Uterus (tissue), 2 donors: ENCODE results near the gene DNAH17.

Source experiments
- POLR2A ChIP-seq, 2 donors: fragments of 450-650 bp; IDR thresholded peaks; one replicate each; pipeline ENCODE4 v1.6.1; 2016; ENCODE audit warnings: antibody characterized with exemption in 2 of 2, mild to moderate bottlenecking in 1 of 2, moderate library complexity in 1 of 2
- TF ChIP-seq, protein P1 (sequence below), 4 experiments: fragments of 200-600 bp in 2 of 4; fragments of 450-650 bp in 2 of 4; sonication (generic) in 2 of 4; IDR thresholded peaks; one replicate each; pipeline ENCODE4 v1.5.1; 2016 to 2019; ENCODE audit warnings: antibody characterized with exemption in 4 of 4, mild to moderate bottlenecking in 2 of 4, moderate library complexity in 1 of 4

DNA sequence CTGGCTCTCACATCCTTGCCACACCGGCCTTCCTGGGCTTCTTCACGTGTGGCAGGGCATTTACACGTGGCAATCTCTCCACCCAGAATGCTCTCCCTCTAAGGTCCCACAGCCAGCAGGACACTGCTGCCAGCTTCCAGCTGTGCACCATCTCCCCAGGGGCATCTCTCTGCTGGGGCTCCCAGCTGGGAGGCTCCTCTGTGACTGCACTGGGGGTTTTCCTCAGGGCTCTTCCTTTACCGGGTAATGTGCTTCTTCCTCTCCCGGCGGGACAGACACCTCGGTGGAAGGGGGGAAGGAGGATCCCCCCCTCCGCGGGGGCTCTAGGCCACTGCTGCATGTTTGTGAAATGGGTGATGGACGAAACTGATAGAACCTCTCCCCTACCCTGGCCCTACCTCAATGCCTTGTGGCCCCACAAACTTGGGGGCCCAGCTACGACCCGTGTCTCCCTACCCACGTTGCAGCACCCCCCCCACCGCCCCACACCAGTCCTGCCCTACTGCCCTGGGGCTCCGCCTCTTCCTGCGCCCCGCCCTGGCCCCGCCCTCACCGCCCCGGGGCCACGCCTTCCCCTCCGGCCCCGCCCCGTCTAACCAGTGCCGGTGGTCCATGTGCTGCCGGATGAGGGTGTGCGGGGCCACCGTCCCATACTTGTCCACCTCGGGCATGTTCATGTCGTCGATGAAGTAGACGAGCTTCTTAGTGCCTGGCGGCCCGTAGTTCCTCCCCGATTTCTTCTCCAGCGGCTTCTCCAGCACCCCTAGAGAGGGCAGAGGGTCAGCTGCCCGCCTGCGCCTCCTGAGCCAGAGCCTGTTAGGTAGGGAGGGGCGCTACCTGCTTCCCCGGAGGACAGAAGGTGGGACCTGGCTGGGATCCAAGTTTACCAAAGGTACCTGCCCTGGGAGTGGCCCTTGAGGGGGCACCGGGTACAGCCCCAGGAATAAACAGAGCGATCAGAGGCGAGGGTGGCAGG, 92.6 kb downstream of the DNAH17 start:
- no peak for TF ChIP-seq POLR2A (IDR thresholded peaks at IDR 0.05)
- TF ChIP-seq, protein P1, sequence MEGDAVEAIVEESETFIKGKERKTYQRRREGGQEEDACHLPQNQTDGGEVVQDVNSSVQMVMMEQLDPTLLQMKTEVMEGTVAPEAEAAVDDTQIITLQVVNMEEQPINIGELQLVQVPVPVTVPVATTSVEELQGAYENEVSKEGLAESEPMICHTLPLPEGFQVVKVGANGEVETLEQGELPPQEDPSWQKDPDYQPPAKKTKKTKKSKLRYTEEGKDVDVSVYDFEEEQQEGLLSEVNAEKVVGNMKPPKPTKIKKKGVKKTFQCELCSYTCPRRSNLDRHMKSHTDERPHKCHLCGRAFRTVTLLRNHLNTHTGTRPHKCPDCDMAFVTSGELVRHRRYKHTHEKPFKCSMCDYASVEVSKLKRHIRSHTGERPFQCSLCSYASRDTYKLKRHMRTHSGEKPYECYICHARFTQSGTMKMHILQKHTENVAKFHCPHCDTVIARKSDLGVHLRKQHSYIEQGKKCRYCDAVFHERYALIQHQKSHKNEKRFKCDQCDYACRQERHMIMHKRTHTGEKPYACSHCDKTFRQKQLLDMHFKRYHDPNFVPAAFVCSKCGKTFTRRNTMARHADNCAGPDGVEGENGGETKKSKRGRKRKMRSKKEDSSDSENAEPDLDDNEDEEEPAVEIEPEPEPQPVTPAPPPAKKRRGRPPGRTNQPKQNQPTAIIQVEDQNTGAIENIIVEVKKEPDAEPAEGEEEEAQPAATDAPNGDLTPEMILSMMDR (IDR thresholded peaks at IDR 0.05): no peak
